Left ventricle myocardium inferior (tissue), 1 donor: ENCODE results near the gene NXPH4. TPM values are rescaled to one million over a fixed set of nuclear protein-coding genes. Genes with fewer than 3 reads are reported as not detected.

Source experiments
- DNase-seq: peaks from one replicate; pipeline ENCODE4 v3.0.0-alpha.2; 2020
- H3K27ac ChIP-seq: fragments of 200-600 bp; replicated peaks from 2 replicates; pipeline ENCODE4 v1.8.0; 2021
- H3K27me3 ChIP-seq: fragments of 200-600 bp; 2 replicates; pipeline ENCODE4 v1.8.0; 2021; ENCODE audit warnings: low read depth
- H3K36me3 ChIP-seq: fragments of 200-600 bp; 2 replicates; pipeline ENCODE4 v1.8.0; 2021
- H3K4me1 ChIP-seq: fragments of 200-600 bp; 2 replicates; pipeline ENCODE4 v1.8.0; 2021
- H3K4me3 ChIP-seq: fragments of 200-600 bp; 2 replicates; pipeline ENCODE4 v1.8.0; 2021; ENCODE audit warnings: mild to moderate bottlenecking, moderate library complexity
- H3K9me3 ChIP-seq: fragments of 200-600 bp; replicated peaks from 2 replicates; pipeline ENCODE4 v1.8.0; 2021
- CTCF ChIP-seq: fragments of 200-600 bp; IDR thresholded peaks from 2 replicates; pipeline ENCODE4 v1.8.0; 2021; ENCODE audit warnings: antibody characterized with exemption, mild to moderate bottlenecking, borderline replicate concordance
- intact Hi-C: fragments of 100-400 bp; cut with micrococcal nuclease; formaldehyde crosslinking; loops from one replicate; pipeline ENCODE4 v1.11.0; 2022
- total RNA-seq: library from RNA; stranded (reverse); fragmentation: NEBNext Ultra II Directional; extraction: Animal tissue kit (Norgen Biotek cat#: 25700); gene quantifications from one replicate; pipeline ENCODE4 v1.2.1, GENCODE V29; 2021
- donor health status: DM: no; HTN: yes; CAD: no; lungs with severe emphysema.

NXPH4 gene
- total RNA-seq, 1 donor from 2014 or later: 0.44 TPM

GRCh38 chr12:57215065-57215464, 1.5 kb upstream of the NXPH4 start:
- Histone ChIP-seq H3K36me3 (peaks cover 27% of the 10 kb centered on the region), H3K27me3 (peaks cover 56% of the 10 kb centered on the region), H3K9me3 (no peaks in the 10 kb centered on the region), H3K4me3 (no peak overlapping the region), H3K27ac (no peak overlapping the region), H3K4me1 (peaks cover 51% of the 10 kb centered on the region)
- no peak for TF ChIP-seq CTCF
- intact Hi-C loops: no loop called here
- no peak for DNase-seq

GRCh38 chr12:57215668-57216013, 953 bp upstream of the NXPH4 start:
- H3K36me3 ChIP-seq: peaks cover 21% of the 10 kb centered on the region
- no peak overlapping the region for H3K27ac ChIP-seq
- no peak for TF ChIP-seq CTCF
- H3K4me1 ChIP-seq: peaks cover 51% of the 10 kb centered on the region
- H3K9me3 ChIP-seq: no peaks in the 10 kb centered on the region
- H3K4me3 ChIP-seq: peak overlapping the region; percentile 70
- peaks cover 61% of the 10 kb centered on the region for H3K27me3 ChIP-seq
- no peak for DNase-seq
- intact Hi-C loops: no loop called here

GRCh38 chr12:57216921-57217879, 606 bp downstream of the NXPH4 start:
- Histone ChIP-seq H3K9me3 (no peaks in the 10 kb centered on the region), H3K4me3 (peak overlapping the region; percentile 70), H3K27me3 (peaks cover 77% of the 10 kb centered on the region), H3K4me1 (peaks cover 51% of the 10 kb centered on the region), H3K36me3 (peaks cover 5% of the 10 kb centered on the region), H3K27ac (no peak overlapping the region)
- no peak for DNase-seq
- no peak for TF ChIP-seq CTCF
- intact Hi-C loops: no loop called here

GRCh38 chr12:57218030-57218853, 1.6 kb downstream of the NXPH4 start:
- no peak for TF ChIP-seq CTCF
- H3K27me3 ChIP-seq: peaks cover 87% of the 10 kb centered on the region
- H3K9me3 ChIP-seq: no peaks in the 10 kb centered on the region
- intact Hi-C loops: no loop called here
- DNase-seq: no peak
- peaks cover 42% of the 10 kb centered on the region for H3K4me1 ChIP-seq
- no peak overlapping the region for H3K27ac ChIP-seq
- H3K4me3 ChIP-seq: no peak overlapping the region
- no peaks in the 10 kb centered on the region for H3K36me3 ChIP-seq

- peaks cover 31% of the 10 kb centered on the region for H3K4me1 ChIP-seq
- no peak overlapping the region for H3K27ac ChIP-seq
- TF ChIP-seq CTCF: no peak
- H3K9me3 ChIP-seq: no peaks in the 10 kb centered on the region
- DNase-seq: no peak
- no peaks in the 10 kb centered on the region for H3K36me3 ChIP-seq
- intact Hi-C loops: no loop called here
- no peak overlapping the region for H3K4me3 ChIP-seq
- peaks cover 99% of the 10 kb centered on the region for H3K27me3 ChIP-seq
Measured at GRCh38 chr12:57219205-57219992, 2.8 kb downstream of the NXPH4 start.
